ENCODE measurements around the gene DSG3.

The DSG3 gene

DNA sequence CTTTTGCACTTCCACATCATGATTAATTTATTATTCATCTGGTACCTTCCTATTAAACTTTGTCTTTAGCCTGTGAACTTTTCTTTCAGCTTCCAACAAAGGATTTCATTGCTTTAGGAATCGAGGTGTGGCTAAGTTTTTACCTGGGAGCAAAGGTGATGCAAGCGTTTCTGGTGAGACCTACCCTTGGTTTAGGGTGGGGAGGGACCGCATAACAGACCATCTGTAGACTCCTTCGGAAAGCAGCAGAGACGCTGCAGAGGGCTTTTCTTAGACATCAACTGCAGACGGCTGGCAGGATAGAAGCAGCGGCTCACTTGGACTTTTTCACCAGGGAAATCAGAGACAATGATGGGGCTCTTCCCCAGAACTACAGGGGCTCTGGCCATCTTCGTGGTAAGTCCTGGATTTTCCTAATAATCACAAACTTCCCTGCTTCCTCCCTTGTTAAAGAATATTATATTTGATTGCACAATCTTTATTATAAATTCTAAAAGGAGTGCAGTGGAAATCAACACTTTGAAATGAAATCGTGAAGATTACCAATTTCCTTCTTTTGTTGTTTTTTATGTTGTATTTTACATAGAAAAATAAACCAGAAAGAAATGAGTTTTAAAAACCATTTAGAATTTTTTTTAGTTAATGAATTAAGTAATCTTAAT lies at the start of gene DSG3:
TSS of gene DSG3 (plus strand) at position 212 of the 662 bp plus-strand sequence. CDS start at position 349, 137 bp downstream.
- no peak for DNase-seq (ENCODE audit: low spot score)

- DNase-seq (ENCODE audit: low spot score) = no peak
Measured at GRCh38 chr18:31398191-31398590, 49.4 kb upstream of the DSG3 start.

DNA sequence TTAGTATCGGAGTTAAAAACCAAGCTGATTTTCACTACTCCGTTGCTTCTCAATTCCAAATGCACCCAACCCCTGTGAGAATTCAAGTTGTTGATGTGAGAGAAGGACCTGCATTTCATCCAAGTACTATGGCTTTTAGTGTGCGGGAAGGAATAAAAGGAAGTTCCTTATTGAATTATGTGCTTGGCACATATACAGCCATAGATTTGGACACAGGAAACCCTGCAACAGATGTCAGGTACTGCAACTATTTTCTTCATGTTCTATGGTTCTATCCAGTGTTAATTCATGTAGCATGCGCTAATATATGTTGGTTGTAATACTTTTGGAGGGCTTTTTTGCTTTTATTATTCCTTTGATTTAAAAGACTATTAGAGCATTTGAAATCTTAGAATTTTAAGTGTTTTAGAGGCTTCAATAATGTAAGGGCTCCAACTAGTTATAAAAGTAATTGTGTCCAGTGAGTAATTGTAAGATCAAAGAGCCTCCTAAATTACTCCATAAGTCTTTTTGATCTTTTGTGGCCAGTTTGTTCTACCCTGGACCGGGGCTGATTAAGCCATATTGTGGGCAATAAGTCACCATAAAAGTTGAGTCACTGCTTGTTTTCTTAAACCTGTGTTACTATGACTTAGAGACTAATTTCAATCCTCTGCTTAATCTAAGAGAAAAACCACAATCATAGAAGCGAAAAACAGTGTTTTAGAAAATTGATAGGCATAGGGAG lies 48.1 kb upstream of the DSG3 start:
- DNase-seq (ENCODE audit: low spot score) = no peak

DNA sequence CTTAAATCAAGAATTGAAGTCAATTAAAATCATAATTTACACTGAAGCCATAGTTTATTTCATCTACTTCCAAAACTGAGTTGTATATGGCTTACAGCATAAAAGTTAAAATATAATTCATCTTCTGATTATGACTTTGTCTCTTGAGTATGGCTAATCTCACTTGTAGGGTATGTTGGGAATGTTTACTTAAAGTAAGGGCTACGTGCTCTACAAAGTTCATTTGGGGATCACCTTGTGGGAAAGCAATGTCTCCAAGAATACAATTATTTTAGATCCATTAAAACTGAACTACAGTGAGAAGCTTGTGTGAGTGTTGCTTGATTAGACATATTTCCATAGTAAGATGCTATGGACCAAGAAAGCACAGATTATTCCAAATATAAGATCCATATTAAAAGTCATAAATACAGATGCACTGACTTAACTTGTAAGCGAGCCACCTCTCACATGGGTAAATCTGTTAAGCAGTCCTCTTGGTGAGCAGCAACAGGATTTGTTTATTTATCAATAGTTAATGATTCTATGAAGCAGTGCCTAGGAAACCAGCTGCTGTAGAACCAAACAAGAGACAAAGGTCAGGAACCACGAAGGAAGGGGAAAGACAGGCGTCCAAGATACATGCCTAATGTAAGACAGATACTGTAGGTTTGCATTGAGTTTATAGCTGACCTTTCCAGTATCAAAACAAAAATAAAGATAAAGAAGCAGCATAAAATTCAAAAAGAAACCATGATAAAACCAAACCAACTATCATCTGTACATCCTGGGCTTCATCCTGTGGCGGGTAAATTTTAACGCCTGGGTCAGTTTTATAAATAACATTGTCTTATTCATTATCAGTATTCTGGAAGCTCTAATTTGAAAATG lies 46.1 kb upstream of the DSG3 start:
- no peak for DNase-seq (ENCODE audit: low spot score)

DNA sequence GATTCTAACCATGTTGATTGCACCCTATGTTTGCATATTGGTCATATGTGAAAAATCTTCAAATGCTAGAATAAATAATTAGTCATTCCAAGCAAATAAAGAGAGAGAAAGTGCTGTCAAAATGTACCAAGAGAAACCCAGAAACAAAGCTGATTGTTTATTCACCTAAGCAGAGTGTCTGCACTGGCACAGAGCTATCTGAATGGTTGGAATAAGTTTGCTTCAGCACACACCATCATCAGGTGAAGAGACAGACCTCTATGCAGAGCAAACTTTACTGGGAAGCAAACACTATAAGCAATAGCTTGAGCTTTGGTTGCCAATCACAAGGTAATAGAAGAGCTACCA lies 45.5 kb upstream of the DSG3 start:
- no peak for DNase-seq (ENCODE audit: low spot score)

GRCh38 chr18:31403409-31403808 lies 44.1 kb upstream of the DSG3 start:
- no peak for DNase-seq (ENCODE audit: low spot score)

DNA sequence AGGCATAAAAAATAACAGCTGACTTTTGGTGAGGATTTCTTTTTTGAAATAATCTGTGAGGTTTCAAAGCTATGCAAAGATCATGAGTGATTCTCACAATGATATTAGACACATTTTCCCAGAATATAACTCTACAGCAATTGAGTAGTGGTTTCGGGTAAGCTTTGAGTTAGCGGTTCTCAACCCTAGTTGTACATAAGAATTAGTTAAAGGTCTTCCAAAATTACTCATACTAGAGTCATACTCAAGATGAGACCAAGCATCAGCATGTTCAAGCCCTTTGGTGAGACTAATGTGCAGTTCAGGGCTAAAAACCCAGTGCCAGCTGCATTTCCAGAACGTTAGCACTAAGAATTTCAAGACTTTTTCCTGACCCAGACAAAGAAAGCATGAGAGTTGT lies 39.9 kb upstream of the DSG3 start:
- no peak for DNase-seq (ENCODE audit: low spot score)

DNA sequence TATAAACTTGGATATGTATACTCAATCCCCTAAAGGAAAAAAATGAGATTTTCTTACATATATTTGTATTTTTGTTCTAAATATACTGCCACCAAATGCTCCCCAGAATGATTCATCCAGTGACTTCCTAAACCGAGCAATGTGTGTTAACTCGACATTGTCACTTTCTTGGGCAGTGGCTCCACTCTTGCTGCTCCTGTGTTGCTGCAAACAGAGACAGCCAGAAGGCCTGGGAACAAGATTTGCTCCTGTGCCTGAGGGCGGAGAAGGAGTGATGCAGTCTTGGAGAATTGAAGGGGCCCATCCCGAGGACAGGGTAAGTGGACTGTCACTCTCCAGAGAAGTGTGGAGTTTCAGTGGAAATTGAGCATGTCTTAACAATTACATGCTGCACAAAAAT lies 38.3 kb upstream of the DSG3 start:
- DNase-seq (ENCODE audit: low spot score) = no peak

DNA sequence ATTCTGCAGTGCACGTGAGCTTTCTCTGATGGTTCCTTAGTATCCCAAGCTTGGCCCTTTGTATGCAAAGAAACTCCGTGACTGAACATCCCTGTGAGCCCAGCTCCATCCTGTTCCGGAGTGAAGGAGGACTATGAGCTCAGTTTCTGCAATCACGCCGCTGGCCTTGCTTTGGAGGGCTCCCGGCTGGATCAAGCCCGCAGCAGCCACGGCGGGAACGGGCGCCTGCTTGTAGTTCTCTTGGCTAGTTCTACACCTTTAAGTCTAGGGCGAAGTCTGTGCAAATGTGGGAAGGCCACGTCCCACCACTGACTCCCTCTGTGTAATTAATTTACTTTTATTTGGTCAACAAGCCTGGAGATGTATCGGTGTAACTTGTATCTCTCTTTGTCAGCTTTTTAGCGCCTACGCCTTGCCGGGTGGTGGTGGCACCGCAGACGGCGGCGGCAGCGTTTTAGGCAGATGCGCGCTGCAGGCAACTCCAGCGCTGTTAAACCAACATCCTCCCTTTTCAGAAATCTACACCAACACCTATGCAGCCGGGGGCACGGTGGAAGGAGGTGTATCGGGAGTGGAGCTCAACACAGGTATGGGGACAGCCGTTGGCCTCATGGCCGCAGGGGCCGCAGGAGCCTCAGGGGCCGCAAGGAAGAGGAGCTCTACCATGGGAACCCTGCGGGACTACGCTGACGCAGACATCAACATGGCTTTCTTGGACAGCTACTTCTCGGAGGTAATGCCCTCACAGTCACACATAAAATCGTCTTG lies 36.6 kb upstream of the DSG3 start:
- DNase-seq (ENCODE audit: low spot score) = no peak

- no peak for DNase-seq (ENCODE audit: low spot score)
Measured at GRCh38 chr18:31413137-31413536, 34.4 kb upstream of the DSG3 start.

DNA sequence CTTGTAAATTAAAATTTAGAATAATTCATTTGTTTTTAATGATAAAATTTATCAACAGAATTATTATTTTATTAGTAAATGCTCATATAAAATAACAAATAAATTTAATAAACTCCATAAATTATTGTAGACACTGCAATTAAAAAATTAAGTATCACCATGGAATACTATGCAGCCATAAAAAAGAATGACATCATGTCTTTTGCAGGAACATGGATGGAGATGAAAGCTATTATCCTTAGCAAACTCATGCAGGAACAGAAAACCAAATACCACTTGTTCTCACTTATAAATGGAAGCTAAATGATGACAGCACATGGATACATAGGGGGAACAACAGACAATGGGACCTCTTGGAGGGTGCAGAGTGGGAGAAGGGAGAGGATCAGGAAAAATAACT lies 29.7 kb upstream of the DSG3 start:
- no peak for DNase-seq (ENCODE audit: low spot score)

- no peak for DNase-seq (ENCODE audit: low spot score)
Measured at GRCh38 chr18:31419457-31419932, 28.0 kb upstream of the DSG3 start.

- no peak for DNase-seq (ENCODE audit: low spot score)
Measured at GRCh38 chr18:31420032-31420431, 27.5 kb upstream of the DSG3 start.

DNA sequence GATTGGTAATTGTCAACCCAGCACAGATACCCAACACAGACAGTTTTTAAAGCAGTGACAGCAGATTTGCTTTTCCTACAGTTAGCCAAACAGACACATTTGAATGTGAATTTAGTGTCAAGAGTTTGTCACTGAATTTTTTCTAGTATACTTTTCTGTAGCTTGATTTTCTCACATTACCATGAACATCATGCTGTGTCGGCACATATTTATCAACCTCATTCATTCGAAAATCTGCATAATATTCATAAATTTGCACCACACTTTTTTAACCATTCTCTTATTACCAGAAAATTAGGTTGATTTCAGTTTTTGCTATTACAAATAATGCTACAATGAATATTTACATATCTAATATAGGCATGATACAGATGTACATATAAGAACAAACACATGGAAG lies 27.0 kb upstream of the DSG3 start:
- no peak for DNase-seq (ENCODE audit: low spot score)

DNA sequence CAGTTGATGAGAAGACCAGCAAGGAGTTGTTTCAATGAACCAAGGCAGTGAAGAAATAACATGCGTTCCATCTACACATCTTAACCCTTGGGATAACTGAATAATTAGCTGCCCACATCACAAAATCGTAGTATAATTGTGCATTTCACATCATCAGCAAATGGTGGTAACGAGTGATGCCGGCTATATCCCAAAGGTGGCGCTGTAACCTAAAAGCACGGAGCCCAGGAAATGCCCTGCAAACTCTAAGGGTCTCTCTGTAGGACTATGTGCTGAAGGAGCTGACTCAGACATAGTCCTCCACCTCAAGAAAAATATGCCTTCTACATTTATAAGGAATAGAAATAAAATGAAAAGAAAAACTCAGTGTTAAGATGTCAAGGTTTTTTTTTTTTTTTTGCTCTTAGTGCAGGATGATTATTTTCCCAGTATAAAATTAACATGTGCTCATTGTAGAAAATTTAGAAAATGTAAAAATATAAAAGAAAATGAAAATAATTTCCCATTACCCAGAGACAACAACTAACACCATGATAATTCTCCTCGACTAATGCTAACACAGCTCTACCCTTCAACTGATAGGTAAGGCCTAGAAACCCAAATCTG lies 23.1 kb upstream of the DSG3 start:
- no peak for DNase-seq (ENCODE audit: low spot score)

GRCh38 chr18:31426021-31426420 lies 21.5 kb upstream of the DSG3 start:
- DNase-seq (ENCODE audit: low spot score) = no peak

GRCh38 chr18:31426871-31427406 lies 20.6 kb upstream of the DSG3 start:
- DNase-seq (ENCODE audit: low spot score) = no peak

DNA sequence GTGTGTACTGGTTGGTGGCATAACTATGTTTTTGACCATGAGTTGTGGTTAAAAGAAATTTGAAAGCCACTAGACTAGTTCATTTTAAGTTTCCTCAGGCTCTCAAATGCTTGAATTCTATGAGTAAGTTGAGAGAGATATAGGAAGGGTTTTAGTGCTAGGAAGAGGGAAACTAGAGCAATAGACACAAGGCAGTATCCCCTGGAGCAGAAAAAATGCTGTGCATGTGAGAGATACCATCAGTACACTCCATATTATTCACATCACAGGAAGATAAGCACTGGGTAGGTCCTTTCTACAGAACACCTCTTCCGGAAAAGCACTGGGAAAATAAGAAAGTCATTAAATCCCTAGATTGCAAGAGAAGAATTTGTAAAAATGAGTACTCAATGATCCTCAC lies 19.3 kb upstream of the DSG3 start:
- no peak for DNase-seq (ENCODE audit: low spot score)

DNA sequence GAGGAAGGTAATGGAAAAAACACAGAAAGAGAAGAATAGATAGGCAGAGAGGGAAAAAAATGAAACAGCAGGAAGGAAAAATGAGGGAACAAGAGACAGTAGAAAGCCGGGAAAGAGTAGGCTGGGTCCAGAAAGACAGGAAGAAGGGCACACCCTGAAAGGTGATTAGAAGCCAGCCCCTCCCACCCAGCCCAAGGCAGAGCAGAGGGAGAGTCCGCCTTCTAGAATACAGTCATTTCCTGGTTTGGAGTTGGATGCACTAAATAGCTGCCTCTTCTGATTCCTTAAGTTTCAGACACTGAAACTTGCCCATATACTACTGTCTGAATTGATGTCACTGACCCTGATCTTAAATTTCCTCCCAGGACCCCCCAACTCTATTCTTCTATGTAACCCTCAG lies 17.9 kb upstream of the DSG3 start:
- no peak for DNase-seq (ENCODE audit: low spot score)

GRCh38 chr18:31430072-31430471 lies 17.5 kb upstream of the DSG3 start:
- DNase-seq (ENCODE audit: low spot score) = no peak

DNA sequence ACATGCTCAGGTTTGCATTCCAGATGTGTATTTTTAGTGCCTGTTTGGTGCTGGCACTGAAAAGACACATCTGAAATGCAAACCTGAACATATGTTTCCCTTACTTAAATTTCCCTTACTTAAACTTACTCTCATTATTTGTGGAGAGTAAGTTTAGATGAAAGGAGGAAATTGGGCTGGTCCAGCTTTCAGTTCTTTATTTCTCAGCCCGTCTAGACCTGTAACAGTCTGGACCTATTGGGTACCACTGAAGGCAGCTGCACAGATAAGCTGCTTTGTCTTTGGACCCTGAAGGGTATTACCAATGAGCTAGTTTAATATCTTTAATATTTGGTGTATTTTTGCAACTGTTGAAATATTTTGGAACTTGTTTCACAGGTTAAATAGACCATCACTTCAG lies 17.0 kb upstream of the DSG3 start:
- DNase-seq (ENCODE audit: low spot score) = no peak

Data from hematopoietic multipotent progenitor cell treated with erythropoietin and hydrocortisone succinate and interleukin-3 and kit ligand, for 15 days (in vitro differentiated cells).